ENCODE results near the gene DOCK6.

DOCK6 gene

GRCh38 chr19:11251217-11251616 is 11.1 kb downstream of the DOCK6 start:
- H3K4me2 ChIP-seq = no peak overlapping the region
- no peaks in the 10 kb centered on the region for H3K79me2 ChIP-seq (ENCODE audit: insufficient read depth, low read depth)
- H3K27me3 ChIP-seq (ENCODE audit: insufficient read depth, low read depth) = 0 out of 2 replicates have a peak, but pooled peaks cover 3% of the 10 kb centered on the region
- no peaks in the 10 kb centered on the region for H4K20me1 ChIP-seq (ENCODE audit: insufficient read depth)
- no peak overlapping the region for H3K4me3 ChIP-seq (IDR thresholded peaks at IDR 0.05; ENCODE audit: insufficient read depth, low read depth, low read length)
- H3K27ac ChIP-seq = no peak overlapping the region
- H3K4me1 ChIP-seq (ENCODE audit: low read depth, poor library complexity, severe bottlenecking) = no peaks in the 10 kb centered on the region
- H2AFZ ChIP-seq (ENCODE audit: low read depth) = no peak overlapping the region
- TF ChIP-seq CTCF (conservative IDR thresholded peaks at IDR 0.05; ENCODE audit: low read depth, low read length) = no peak
- H3K9ac ChIP-seq = no peak overlapping the region
- no peaks in the 10 kb centered on the region for H3K36me3 ChIP-seq (ENCODE audit: insufficient read depth)

GRCh38 chr19:11248852-11249251 is 13.5 kb downstream of the DOCK6 start:
- Histone ChIP-seq H3K27ac (no peak overlapping the region), H2AFZ (ENCODE audit: low read depth) (no peak overlapping the region), H3K4me3 (IDR thresholded peaks at IDR 0.05; ENCODE audit: insufficient read depth, low read depth, low read length) (no peak overlapping the region), H3K4me1 (ENCODE audit: low read depth, poor library complexity, severe bottlenecking) (no peaks in the 10 kb centered on the region), H3K4me2 (no peak overlapping the region), H3K9ac (no peak overlapping the region), H4K20me1 (ENCODE audit: insufficient read depth) (no peaks in the 10 kb centered on the region), H3K27me3 (ENCODE audit: insufficient read depth, low read depth) (peaks cover under 1% of the 10 kb centered on the region; the same call in 1 of the 2 replicates), H3K79me2 (ENCODE audit: insufficient read depth, low read depth) (no peaks in the 10 kb centered on the region), H3K36me3 (ENCODE audit: insufficient read depth) (no peaks in the 10 kb centered on the region)
- TF ChIP-seq CTCF (conservative IDR thresholded peaks at IDR 0.05; ENCODE audit: low read depth, low read length) = no peak

- Histone ChIP-seq H3K27ac (no peak overlapping the region), H3K9ac (no peak overlapping the region), H2AFZ (ENCODE audit: low read depth) (no peak overlapping the region), H3K4me3 (IDR thresholded peaks at IDR 0.05; ENCODE audit: insufficient read depth, low read depth, low read length) (no peak overlapping the region), H4K20me1 (ENCODE audit: insufficient read depth) (no peaks in the 10 kb centered on the region), H3K4me1 (ENCODE audit: low read depth, poor library complexity, severe bottlenecking) (peaks cover 5% of the 10 kb centered on the region), H3K27me3 (ENCODE audit: insufficient read depth, low read depth) (peaks cover 5% of the 10 kb centered on the region), H3K36me3 (ENCODE audit: insufficient read depth) (no peaks in the 10 kb centered on the region), H3K4me2 (no peak overlapping the region), H3K79me2 (ENCODE audit: insufficient read depth, low read depth) (no peaks in the 10 kb centered on the region)
- TF ChIP-seq CTCF (conservative IDR thresholded peaks at IDR 0.05; ENCODE audit: low read depth, low read length) = no peak
These were observed 14.4 kb downstream of the DOCK6 start for GRCh38 chr19:11247934-11248333.

GRCh38 chr19:11247391-11247790 is 14.9 kb downstream of the DOCK6 start:
- peaks cover 8% of the 10 kb centered on the region for H3K27me3 ChIP-seq (ENCODE audit: insufficient read depth, low read depth)
- H3K27ac ChIP-seq = no peak overlapping the region
- H3K4me3 ChIP-seq (IDR thresholded peaks at IDR 0.05; ENCODE audit: insufficient read depth, low read depth, low read length) = no peak overlapping the region
- H3K4me1 ChIP-seq (ENCODE audit: low read depth, poor library complexity, severe bottlenecking) = peaks cover 5% of the 10 kb centered on the region
- H2AFZ ChIP-seq (ENCODE audit: low read depth) = no peak overlapping the region
- no peak overlapping the region for H3K9ac ChIP-seq
- no peak for TF ChIP-seq CTCF (conservative IDR thresholded peaks at IDR 0.05; ENCODE audit: low read depth, low read length)
- H3K79me2 ChIP-seq (ENCODE audit: insufficient read depth, low read depth) = no peaks in the 10 kb centered on the region
- no peaks in the 10 kb centered on the region for H3K36me3 ChIP-seq (ENCODE audit: insufficient read depth)
- no peak overlapping the region for H3K4me2 ChIP-seq
- no peaks in the 10 kb centered on the region for H4K20me1 ChIP-seq (ENCODE audit: insufficient read depth)
